GM23248 (cell line): Measurements from ENCODE around the gene JAK3.
"Not testable (repeated sequence)": the region's sequence is repeated elsewhere in the genome, so short reads cannot be mapped to it uniquely, and the experiment has no call there.

Source experiments
- EZH2 ChIP-seq: fragments of 200-600 bp; sonication (generic); IDR thresholded peaks from 2 replicates; pipeline ENCODE4 v1.6.1; 2018; ENCODE audit warnings: antibody characterized with exemption, mild to moderate bottlenecking; ENCODE audit not compliant: insufficient read depth, poor library complexity, severe bottlenecking
- EZH2phosphoT487 ChIP-seq: fragments of 200-600 bp; sonication (generic); IDR thresholded peaks from 2 replicates; pipeline ENCODE4 v1.6.1; 2018; ENCODE audit warnings: antibody characterized with exemption, moderate library complexity, mild to moderate bottlenecking, low read depth; ENCODE audit not compliant: insufficient read depth

GRCh38 chr19:17798599-17798998 is 49.2 kb downstream of the JAK3 start:
- not testable (repeated sequence) for TF ChIP-seq EZH2, EZH2phosphoT487
